Activated CD8-positive, alpha-beta memory T cell treated with anti-CD3 and anti-CD28 coated beads, Interleukin-2, amount 50 U/mL, for 1 hour (primary cell): ENCODE data around the gene RPS27.
"Not testable (repeated sequence)": the region's sequence is repeated elsewhere in the genome, so short reads cannot be mapped to it uniquely, and the experiment has no call there.

ENCODE experiments used
- DNase-seq: peaks from one replicate; pipeline ENCODE4 v3.0.0-alpha.2; 2020; ENCODE audit errors: extremely low read depth

Gene RPS27

GRCh38 chr1:153985941-153986761 is 4.4 kb upstream of the RPS27 start, which contains the start of gene RAB13:
TSS of gene RAB13 (minus strand) at chr1:153986339. CDS start at chr1:153986236, 103 bp downstream.
- DNase-seq, result no peak

- no peak for DNase-seq
Observed at GRCh38 chr1:153987621-153988020, 2.9 kb upstream of the RPS27 start.

- DNase-seq, result no peak
Observed at GRCh38 chr1:153991151-153991630, 629 bp downstream of the RPS27 start.

GRCh38 chr1:153991806-153992205 is 1.2 kb downstream of the RPS27 start:
- DNase-seq, result no peak

- DNase-seq, result no peak
Observed at GRCh38 chr1:153995202-153995601, 4.6 kb downstream of the RPS27 start.

GRCh38 chr1:153995640-153996039 is 5.1 kb downstream of the RPS27 start:
- DNase-seq, result no peak

- not testable (repeated sequence) for DNase-seq
Observed at GRCh38 chr1:153996882-153997281, 6.3 kb downstream of the RPS27 start.

GRCh38 chr1:154000420-154000819 is 9.9 kb downstream of the RPS27 start:
- DNase-seq, result no peak

GRCh38 chr1:154006136-154006535 is 15.6 kb downstream of the RPS27 start:
- DNase-seq, result no peak

GRCh38 chr1:154012129-154012528 is 21.6 kb downstream of the RPS27 start:
- DNase-seq, result no peak

- DNase-seq, result not testable (repeated sequence)
Observed at GRCh38 chr1:154012543-154012942, 22.0 kb downstream of the RPS27 start.

- DNase-seq, result no peak
Observed at GRCh38 chr1:154014154-154014907, 23.8 kb downstream of the RPS27 start.

GRCh38 chr1:154019269-154019668 is 28.7 kb downstream of the RPS27 start:
- DNase-seq, result no peak

- no peak for DNase-seq
Observed at GRCh38 chr1:154019940-154020339, 29.4 kb downstream of the RPS27 start.

GRCh38 chr1:154033697-154034096 is 43.1 kb downstream of the RPS27 start:
- DNase-seq, result not testable (repeated sequence)
